Heart right ventricle (tissue), 16 donors: ENCODE measurements around the gene OR10P1. TPM values are rescaled to one million over a fixed set of nuclear protein-coding genes. Genes with fewer than 3 reads are reported as not detected.

Experiments used
- ATAC-seq, 8 donors: fragments of 200-7000 bp; cut with Tn5 transposase; one replicate each; pipeline ENCODE4 v1.9.1; 2020; ENCODE audit warnings: mild to moderate bottlenecking in 8 of 8, moderate library complexity in 8 of 8, moderate number of reproducible peaks in 1 of 8
- DNase-seq, 2 donors: peaks; one replicate each; pipeline ENCODE4 v3.0.0-alpha.2; 2020
- H3K27ac ChIP-seq, 10 donors: fragments of 200-600 bp; sonication (generic) in 2 of 10; one replicate each; pipeline versions ENCODE4 v1.5.0 to v1.8.0; 2020 to 2022; ENCODE audit warnings: mild to moderate bottlenecking in 3 of 10
- H3K27me3 ChIP-seq, 7 donors: fragments of 200-600 bp; one replicate each; pipeline ENCODE4 v1.8.0; 2021 to 2022; ENCODE audit warnings: mild to moderate bottlenecking in 2 of 7
- H3K36me3 ChIP-seq, 9 donors: fragments of 200-600 bp; sonication (generic) in 1 of 9; one replicate each; pipeline versions ENCODE4 v1.5.0 to v1.8.0; 2020 to 2022; ENCODE audit warnings: mild to moderate bottlenecking in 2 of 9
- H3K4me1 ChIP-seq, 9 donors: fragments of 200-600 bp; sonication (generic) in 1 of 9; one replicate each; pipeline versions ENCODE4 v1.5.0 to v1.8.0; 2020 to 2022; ENCODE audit warnings: mild to moderate bottlenecking in 4 of 9
- H3K4me3 ChIP-seq, 10 donors: fragments of 200-600 bp; sonication (generic) in 2 of 10; one replicate each; pipeline versions ENCODE4 v1.5.0 to v1.8.0; 2020 to 2022; ENCODE audit warnings: mild to moderate bottlenecking in 7 of 10, moderate library complexity in 2 of 10
- H3K9me3 ChIP-seq, 11 donors: fragments of 200-600 bp in 10 of 11; sonication (generic) in 2 of 11; one replicate each; pipeline versions ENCODE4 v1.5.0 to v1.8.0; 2013 to 2022; ENCODE audit warnings: mild to moderate bottlenecking in 2 of 11, control low read depth in 1 of 11, moderate library complexity in 1 of 11
- CTCF ChIP-seq, 9 donors: fragments of 200-600 bp; sonication (generic) in 2 of 9; IDR thresholded peaks; one replicate each; pipeline versions ENCODE4 v1.5.0 to v1.8.0; 2021 to 2022; ENCODE audit warnings: antibody characterized with exemption in 9 of 9, mild to moderate bottlenecking in 5 of 9, moderate library complexity in 1 of 9
- WGBS, 2 donors: extraction: QIAGEN DNeasy Blood & Tissue Kit; methylation state at CpG; one replicate each; pipeline ENCODE4 v1.1.7; 2013; ENCODE audit warnings: inconsistent platforms in 1 of 2; 5-methylcytosine and 5-hydroxymethylcytosine counted together
- intact Hi-C, 10 donors: fragments of 100-400 bp; cut with DNase I; formaldehyde crosslinking; loops; one replicate each; pipeline versions ENCODE4 v1.11.1 to v1.14.2; 2022
- polyA plus RNA-seq, 2 donors: library from polyadenylated mRNA; stranded (reverse); fragments of 200-250 nt; gene quantifications; one replicate each; pipeline ENCODE4 v1.2.3, GENCODE V29; 2013
- total RNA-seq, 10 donors: library from RNA; stranded (reverse); fragmentation: NEBNext Ultra II Directional in 3 of 10; extraction: Animal tissue kit (Norgen Biotek cat#: 25700) in 3 of 10; gene quantifications; one replicate each; pipeline versions ENCODE4 v1.2.1 to v1.2.4, GENCODE V29; 2021 to 2023
- donor health status: Arrhythmogenic right ventricular cardiomyopathy.
- donor health status: ischemic (EF 13 %, LVEDD 7.1; RV severe dilation, severe dysfunction).
- donor health status: healthy with polysubstance abuse.
- donor health status: DM: no; HTN: yes; CAD: no.
- donor health status: DM: no; HTN: no; CAD: no.
- donor health status: ischemic (EF 25% LVEDD 6.9; RV normal size, moderate dysfunction).
- donor health status: ischemic (EF 25% LVEDD 5.7; RV mildly dilated, moderate dysfunction).
- donor health status: healthy.
- donor health status: DM: yes; HTN: yes; CAD: no.
- donor health status: Ischemic cardiomyopathy.
- donor health status: ischemic (EF 35%, LVEDD 5.7; RV mildly dilated, moderate dysfunction).
- donor health status: nonischemic (EF 11% LVEDD 7.7; RV severe dilation, severe dysfunction).
- donor health status: DM: yes; HTN: yes; CAD: no.
- donor health status: PGD.
- donor health status: ischemic (EF 29% LVEDD 5.4; RV normal size, mild dysfunction).
- donor health status: nonischemic (EF 23%, LVEDD 6.1; RV moderate dilation, normal function).

The OR10P1 gene
- total and polyA plus RNA-seq, 12 donors = not detected

DNA sequence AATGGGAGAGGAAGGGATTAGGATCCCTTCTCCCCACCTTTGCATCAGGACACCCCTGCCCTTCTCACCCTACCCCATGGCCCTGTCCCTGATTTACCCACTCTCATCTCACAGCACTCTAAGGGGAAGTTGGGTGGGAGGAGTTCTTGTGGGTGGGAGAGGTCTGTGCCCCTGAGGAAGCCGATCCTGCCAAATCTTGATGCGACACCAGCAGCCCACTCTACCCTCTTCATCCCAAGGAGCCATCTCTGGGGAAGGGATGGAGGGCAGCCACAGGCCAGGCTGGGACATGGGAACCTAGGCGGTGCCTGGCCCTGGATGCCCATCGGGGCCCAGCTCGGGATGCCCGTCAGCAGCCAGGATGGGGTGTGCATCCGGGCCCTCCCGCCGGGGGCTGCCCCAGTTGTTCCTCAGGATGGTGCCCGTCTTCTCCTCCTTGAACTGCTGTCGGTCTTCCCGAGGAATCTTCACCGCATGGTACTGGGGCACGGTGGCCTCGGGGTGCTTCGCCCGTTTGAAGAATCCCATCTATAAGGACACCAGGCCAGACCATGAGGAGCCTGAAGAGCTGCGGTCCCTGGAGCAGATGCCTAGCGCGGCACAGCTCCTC, 48.2 kb downstream of the OR10P1 start:
- Histone ChIP-seq H3K4me3 (no peak overlapping the region), H3K4me1 (peaks cover 0 to 17% (median 14%) of the 10 kb centered on the region in 9 donors), H3K36me3 (peaks cover 0 to 51% (median 17%) of the 10 kb centered on the region in 9 donors), H3K27me3 (no peaks in the 10 kb centered on the region), H3K9me3 (no peaks in the 10 kb centered on the region), H3K27ac (no peak overlapping the region)
- DNase-seq (no peak), ATAC-seq (no peak)
- intact Hi-C loops = loop anchor here in 6 of 10 donors (5.0 kb wide), 3 partner anchors 37 to 52 kb away; partner anchors contain the start of genes RDH5 (in 5 of the 6) and CD63 (in 1 of the 6)
- TF ChIP-seq CTCF (IDR thresholded peaks at IDR 0.05) = no peak
- WGBS, 2 donors = 91 to 93% methylated on average over 20 of the region's 20 CpGs

GRCh38 chr12:55685671-55686070, 49.0 kb downstream of the OR10P1 start:
- H3K27ac ChIP-seq = no peak overlapping the region
- 86 to 87% methylated on average over 5 of the region's 5 CpGs for whole genome bisulfite sequencing, 2 donors
- DNase-seq (no peak), ATAC-seq (no peak)
- H3K9me3 ChIP-seq = no peaks in the 10 kb centered on the region
- no peak overlapping the region for H3K4me3 ChIP-seq
- no peaks in the 10 kb centered on the region for H3K27me3 ChIP-seq
- intact Hi-C loops = no loop called here
- TF ChIP-seq CTCF (IDR thresholded peaks at IDR 0.05) = no peak
- H3K36me3 ChIP-seq = peaks cover 0 to 51% (median 17%) of the 10 kb centered on the region in 9 donors
- H3K4me1 ChIP-seq = peaks cover 0 to 17% (median 14%) of the 10 kb centered on the region in 9 donors

GRCh38 chr12:55686366-55687010, 49.8 kb downstream of the OR10P1 start:
- H3K4me1 ChIP-seq = peaks cover 0 to 10% (median 8%) of the 10 kb centered on the region in 9 donors
- H3K27ac ChIP-seq = no peak overlapping the region
- peaks cover 0 to 57% (median 21%) of the 10 kb centered on the region in 9 donors for H3K36me3 ChIP-seq
- no peaks in the 10 kb centered on the region for H3K9me3 ChIP-seq
- ATAC-seq (peak in 3 of 8 donors; percentile 4 to 16 (median 13)), DNase-seq (no peak)
- H3K27me3 ChIP-seq = no peaks in the 10 kb centered on the region
- intact Hi-C loops = no loop called here
- no peak for TF ChIP-seq CTCF (IDR thresholded peaks at IDR 0.05)
- 86 to 90% methylated on average over 9 of the region's 9 CpGs for WGBS, 2 donors
- no peak overlapping the region for H3K4me3 ChIP-seq

Other genes with a start within 250 kb of the OR10P1 start
- gene OR6C65, start 236.4 kb upstream of the OR10P1 start, total RNA-seq = not detected
- gene OR6C65, start 236.4 kb upstream of the OR10P1 start, polyA plus RNA-seq = not detected
- not detected for gene OR6C76, start 210.6 kb upstream of the OR10P1 start, total RNA-seq
- gene OR6C76, start 210.6 kb upstream of the OR10P1 start, polyA plus RNA-seq = not detected
- not detected for gene OR6C2, start 192.8 kb upstream of the OR10P1 start, total RNA-seq
- not detected for gene OR6C2, start 192.8 kb upstream of the OR10P1 start, polyA plus RNA-seq
- under 1 TPM in 1 of 10 donors, not detected in 9; 0.28 TPM for gene OR6C70, start 166.8 kb upstream of the OR10P1 start, total RNA-seq
- gene OR6C70, start 166.8 kb upstream of the OR10P1 start, polyA plus RNA-seq = not detected
- not detected for gene OR6C68, start 144.5 kb upstream of the OR10P1 start, total RNA-seq
- not detected for gene OR6C68, start 144.5 kb upstream of the OR10P1 start, polyA plus RNA-seq
- not detected for gene OR6C4, start 87.3 kb upstream of the OR10P1 start, total RNA-seq
- gene OR6C4, start 87.3 kb upstream of the OR10P1 start, polyA plus RNA-seq = not detected
- not detected for gene OR2AP1, start 64.4 kb upstream of the OR10P1 start, total RNA-seq
- gene OR2AP1, start 64.4 kb upstream of the OR10P1 start, polyA plus RNA-seq = not detected
- gene ITGA7, start 71.0 kb downstream of the OR10P1 start, total RNA-seq = 100 to 1,000 TPM; 422 to 750 (median 538) TPM
- gene ITGA7, start 71.0 kb downstream of the OR10P1 start, polyA plus RNA-seq = 100 to 1,000 TPM; 247 to 481 TPM
- gene BLOC1S1, start 79.2 kb downstream of the OR10P1 start, total RNA-seq = 100 to 1,000 TPM in 5 of 10 donors, 10 to 100 TPM in 5; 68.3 to 136 (median 101) TPM
- 100 to 1,000 TPM; 305 to 515 TPM for gene BLOC1S1, start 79.2 kb downstream of the OR10P1 start, polyA plus RNA-seq
- gene RDH5, start 83.5 kb downstream of the OR10P1 start, total RNA-seq = 10 to 100 TPM in 6 of 10 donors, 1 to 10 TPM in 4; 4.9 to 25.9 (median 13.6) TPM
- 10 to 100 TPM; 40.1 to 54.5 TPM for gene RDH5, start 83.5 kb downstream of the OR10P1 start, polyA plus RNA-seq
- gene CD63, start 92.1 kb downstream of the OR10P1 start, total RNA-seq = 1,000 to 10,000 TPM in 2 of 10 donors, 100 to 1,000 TPM in 8; 565 to 1,547 (median 768) TPM
- 1,000 to 10,000 TPM; 1,333 to 2,861 TPM for gene CD63, start 92.1 kb downstream of the OR10P1 start, polyA plus RNA-seq
- 10 to 100 TPM in 8 of 10 donors, 1 to 10 TPM in 2; 6.2 to 17.6 (median 12.4) TPM for gene GDF11, start 106.2 kb downstream of the OR10P1 start, total RNA-seq
- gene GDF11, start 106.2 kb downstream of the OR10P1 start, polyA plus RNA-seq = 1 to 10 TPM; 3.2 to 8.3 TPM
- 10 to 100 TPM; 47.5 to 58.0 (median 53.2) TPM for gene SARNP, start 180.8 kb downstream of the OR10P1 start, total RNA-seq
- gene SARNP, start 180.8 kb downstream of the OR10P1 start, polyA plus RNA-seq = 100 to 1,000 TPM in 1 of 2 donors, 10 to 100 TPM in 1; 90.3 to 136 TPM
- gene ORMDL2, start 181.1 kb downstream of the OR10P1 start, total RNA-seq = 10 to 100 TPM; 10.3 to 36.9 (median 17.4) TPM
- gene ORMDL2, start 181.1 kb downstream of the OR10P1 start, polyA plus RNA-seq = 10 to 100 TPM; 33.7 to 82.9 TPM
- 10 to 100 TPM; 12.5 to 20.8 (median 17.0) TPM for gene DNAJC14, start 192.7 kb downstream of the OR10P1 start, total RNA-seq
- 10 to 100 TPM in 1 of 2 donors, 1 to 10 TPM in 1; 7.9 to 15.7 TPM for gene DNAJC14, start 192.7 kb downstream of the OR10P1 start, polyA plus RNA-seq
- gene MMP19, start 206.0 kb downstream of the OR10P1 start, total RNA-seq = 10 to 100 TPM in 2 of 10 donors, 1 to 10 TPM in 4, under 1 TPM in 4; 0.72 to 11.5 (median 1.8) TPM
- 1 to 10 TPM; 4.3 to 6.0 TPM for gene MMP19, start 206.0 kb downstream of the OR10P1 start, polyA plus RNA-seq